GM06990 (cell line): ENCODE measurements around the gene FEZ2.

Experiments used
- DNase-seq: peaks from one replicate; pipeline ENCODE4 v3.0.0-alpha.2; 2011; ENCODE audit not compliant: insufficient read length; ENCODE audit errors: extremely low read depth
- H3K27me3 ChIP-seq: replicated peaks from 2 replicates; pipeline ENCODE4 v1.6.0; 2011; ENCODE audit warnings: low read length; ENCODE audit not compliant: control insufficient read depth, insufficient read depth
- H3K36me3 ChIP-seq: 2 replicates; pipeline ENCODE4 v1.5.1; 2011; ENCODE audit warnings: low read length; ENCODE audit not compliant: control insufficient read depth, insufficient read depth
- H3K4me3 ChIP-seq: replicated peaks from 2 replicates; pipeline ENCODE4 v1.5.1; 2011; ENCODE audit warnings: low read depth, mild to moderate bottlenecking, control low read depth, low read length
- TF ChIP-seq, protein P1 (sequence below): IDR thresholded peaks from 2 replicates; pipeline ENCODE4 v1.5.1; 2011; ENCODE audit warnings: low read length, control low read depth, mild to moderate bottlenecking, inconsistent platforms; ENCODE audit not compliant: insufficient read depth, poor library complexity, severe bottlenecking

The FEZ2 gene

DNA sequence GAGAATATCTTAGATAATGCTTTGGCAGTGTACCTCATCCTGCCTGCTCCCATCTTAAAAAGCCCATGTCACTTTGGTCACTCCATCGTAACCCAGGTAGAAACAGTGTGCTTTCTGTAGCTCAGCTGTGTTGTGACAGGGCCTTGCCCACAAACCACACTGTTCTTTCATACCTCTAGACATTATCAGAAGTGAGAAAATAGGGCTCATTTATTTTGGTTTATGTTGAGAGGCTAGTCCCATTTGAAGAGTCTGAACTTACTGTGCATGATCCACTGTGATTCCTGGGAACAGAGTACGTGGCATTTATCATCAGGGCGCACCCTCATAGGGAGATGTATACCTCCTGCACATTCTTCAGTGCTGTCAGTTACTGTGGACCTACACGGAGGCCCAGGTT, 69.7 kb downstream of the FEZ2 start:
- Histone ChIP-seq H3K36me3 (no peaks in the 10 kb centered on the region), H3K27me3 (no peaks in the 10 kb centered on the region), H3K4me3 (no peak overlapping the region)
- TF ChIP-seq, protein P1, sequence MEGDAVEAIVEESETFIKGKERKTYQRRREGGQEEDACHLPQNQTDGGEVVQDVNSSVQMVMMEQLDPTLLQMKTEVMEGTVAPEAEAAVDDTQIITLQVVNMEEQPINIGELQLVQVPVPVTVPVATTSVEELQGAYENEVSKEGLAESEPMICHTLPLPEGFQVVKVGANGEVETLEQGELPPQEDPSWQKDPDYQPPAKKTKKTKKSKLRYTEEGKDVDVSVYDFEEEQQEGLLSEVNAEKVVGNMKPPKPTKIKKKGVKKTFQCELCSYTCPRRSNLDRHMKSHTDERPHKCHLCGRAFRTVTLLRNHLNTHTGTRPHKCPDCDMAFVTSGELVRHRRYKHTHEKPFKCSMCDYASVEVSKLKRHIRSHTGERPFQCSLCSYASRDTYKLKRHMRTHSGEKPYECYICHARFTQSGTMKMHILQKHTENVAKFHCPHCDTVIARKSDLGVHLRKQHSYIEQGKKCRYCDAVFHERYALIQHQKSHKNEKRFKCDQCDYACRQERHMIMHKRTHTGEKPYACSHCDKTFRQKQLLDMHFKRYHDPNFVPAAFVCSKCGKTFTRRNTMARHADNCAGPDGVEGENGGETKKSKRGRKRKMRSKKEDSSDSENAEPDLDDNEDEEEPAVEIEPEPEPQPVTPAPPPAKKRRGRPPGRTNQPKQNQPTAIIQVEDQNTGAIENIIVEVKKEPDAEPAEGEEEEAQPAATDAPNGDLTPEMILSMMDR: no peak
- DNase-seq: peak; percentile 34

DNA sequence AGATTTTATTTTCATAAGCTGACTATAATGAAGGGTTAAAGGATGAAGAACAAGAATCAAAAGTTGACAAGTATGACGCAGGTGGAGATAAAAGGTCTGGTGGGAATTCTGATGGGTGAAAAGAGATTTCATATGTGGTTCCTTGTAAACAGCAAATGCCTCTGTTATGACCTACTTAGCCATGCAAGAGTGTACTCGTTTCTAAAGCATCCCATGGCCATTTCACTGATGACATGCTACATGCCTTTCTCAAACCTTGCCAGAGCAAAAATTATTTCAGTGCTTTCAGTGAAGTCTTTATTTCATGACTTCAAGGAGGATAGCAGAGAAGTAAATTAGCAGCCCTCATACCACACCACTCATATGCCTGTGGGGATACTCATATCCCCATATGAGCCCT, 71.7 kb downstream of the FEZ2 start:
- Histone ChIP-seq H3K4me3 (no peak overlapping the region), H3K36me3 (no peaks in the 10 kb centered on the region), H3K27me3 (no peaks in the 10 kb centered on the region)
- no peak for DNase-seq
- TF ChIP-seq, protein P1: no peak

DNA sequence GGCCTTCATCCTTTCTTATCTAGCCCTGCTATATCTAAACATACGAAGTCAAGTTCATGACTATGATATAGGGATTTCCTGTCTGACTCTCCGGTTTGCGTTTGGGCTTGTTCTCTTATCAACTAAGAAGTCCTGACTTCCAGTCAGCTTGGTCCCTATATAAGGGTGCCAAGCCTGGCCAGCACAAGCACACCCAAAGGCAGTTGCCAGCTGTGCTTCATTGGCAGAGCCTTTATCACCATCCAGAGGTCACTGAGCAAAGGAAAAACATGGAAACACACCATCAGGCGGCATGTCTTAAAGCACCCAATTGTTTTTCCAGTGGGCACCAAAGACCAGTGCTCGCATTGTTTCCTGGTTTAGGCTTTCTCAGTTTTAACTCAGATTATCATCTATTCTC, 72.7 kb downstream of the FEZ2 start:
- TF ChIP-seq, protein P1: no peak
- DNase-seq: no peak
- no peaks in the 10 kb centered on the region for H3K27me3 ChIP-seq
- H3K36me3 ChIP-seq: no peaks in the 10 kb centered on the region
- no peak overlapping the region for H3K4me3 ChIP-seq

DNA sequence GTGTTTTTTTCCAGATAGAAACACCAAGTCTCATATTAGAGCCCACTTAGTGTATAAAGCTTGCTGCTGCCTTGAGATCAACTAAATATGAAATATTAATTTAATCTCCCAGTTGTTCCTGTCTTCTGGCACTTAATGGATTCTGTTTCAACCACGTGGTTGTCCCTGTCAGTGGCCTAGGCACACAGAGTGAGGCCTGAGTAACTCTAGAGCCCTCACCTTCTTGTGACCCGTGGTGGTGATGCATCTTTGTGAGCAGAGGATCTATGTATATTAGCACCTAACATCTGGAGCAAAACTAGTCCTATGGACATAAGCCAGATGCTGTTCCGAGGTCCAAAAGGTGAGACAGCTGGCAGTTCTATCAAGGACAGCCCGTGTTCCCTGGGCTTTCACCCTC, 74.8 kb downstream of the FEZ2 start:
- TF ChIP-seq, protein P1: no peak
- Histone ChIP-seq H3K27me3 (no peaks in the 10 kb centered on the region), H3K4me3 (no peak overlapping the region), H3K36me3 (no peaks in the 10 kb centered on the region)
- no peak for DNase-seq

DNA sequence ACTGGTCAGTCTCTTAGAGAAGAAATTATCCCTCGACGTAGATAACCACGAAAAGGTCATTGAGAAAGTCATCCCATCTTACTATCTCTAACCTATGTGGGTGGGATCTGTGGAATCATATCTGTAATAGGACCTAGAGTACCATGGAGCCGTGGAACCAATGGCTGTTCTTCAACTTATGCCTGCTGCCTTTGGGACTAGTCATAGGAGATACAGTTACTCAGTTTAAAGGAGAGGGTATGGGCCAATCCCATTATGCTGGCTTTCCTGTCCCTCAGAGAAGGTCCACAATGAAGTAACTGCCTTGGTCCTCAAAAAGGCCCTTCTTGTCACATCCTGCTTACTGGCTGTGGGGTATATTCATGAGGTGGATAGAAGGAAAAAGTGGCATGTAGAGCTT, 77.5 kb downstream of the FEZ2 start:
- Histone ChIP-seq H3K4me3 (no peak overlapping the region), H3K27me3 (no peaks in the 10 kb centered on the region), H3K36me3 (no peaks in the 10 kb centered on the region)
- TF ChIP-seq, protein P1: no peak
- DNase-seq: no peak

DNA sequence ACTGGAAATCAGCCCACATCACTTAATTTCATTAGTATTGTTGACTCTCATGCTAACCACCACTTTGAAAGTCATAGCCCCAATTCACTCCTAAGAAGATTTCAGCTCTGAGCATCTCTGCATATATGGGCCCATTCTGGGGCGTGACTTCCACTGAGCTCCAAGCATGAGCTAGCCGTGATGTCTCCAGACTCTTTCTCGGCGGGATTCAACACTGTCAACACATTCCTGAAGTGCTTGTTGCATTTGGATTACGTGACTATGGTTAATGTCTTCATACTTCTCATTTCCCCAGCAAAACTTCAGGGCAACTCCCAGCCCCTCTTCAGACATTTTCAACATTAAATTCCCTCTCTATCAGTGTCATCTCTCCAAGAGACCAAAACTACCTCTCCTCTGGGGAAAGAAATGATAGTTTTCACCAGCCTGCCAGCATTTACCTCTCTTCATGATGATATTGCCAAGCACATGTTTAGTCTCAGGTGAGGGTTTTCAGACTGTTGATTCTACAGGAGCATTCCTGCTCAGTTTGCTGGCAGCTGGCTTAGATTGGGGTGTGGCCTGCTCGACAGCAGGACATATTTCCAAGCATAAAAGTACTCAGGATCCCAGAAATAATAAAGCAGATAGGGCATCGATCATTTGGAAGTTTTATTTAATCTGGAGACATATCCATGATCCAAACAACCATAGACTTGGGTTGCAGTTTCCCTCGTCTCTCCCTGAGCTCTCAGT, 81.7 kb downstream of the FEZ2 start:
- H3K27me3 ChIP-seq: no peaks in the 10 kb centered on the region
- DNase-seq: no peak

More for the DNA sequence above, 81.7 kb downstream of the FEZ2 start:
- TF ChIP-seq, protein P1: no peak
- H3K4me3 ChIP-seq: no peak overlapping the region
- no peaks in the 10 kb centered on the region for H3K36me3 ChIP-seq
